ENCODE data around the gene TMEM131L.

DNA sequence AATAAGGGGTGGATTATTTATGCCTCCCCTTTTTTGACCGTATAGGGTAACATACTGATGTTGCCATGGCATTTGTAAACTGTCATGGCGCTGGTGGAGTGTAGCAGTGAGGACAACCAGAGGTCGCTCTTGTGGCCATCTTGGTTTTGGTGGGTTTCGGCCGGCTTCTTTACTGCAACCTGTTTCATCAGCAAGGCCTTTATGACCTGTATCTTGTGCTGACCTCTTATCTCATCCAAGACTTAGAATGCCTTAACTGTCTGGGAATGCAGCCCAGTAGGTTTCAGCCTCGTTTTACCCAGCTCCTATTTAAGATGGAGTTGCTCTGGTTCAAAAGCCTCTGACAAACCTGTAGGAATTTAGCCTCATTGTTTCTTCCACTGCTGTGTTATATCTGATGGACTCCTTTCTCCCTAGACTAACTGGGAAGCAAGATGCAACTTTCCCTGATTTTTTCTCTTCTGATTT is 71.4 kb downstream of the TMEM131L start:
- TF ChIP-seq, protein P1, sequence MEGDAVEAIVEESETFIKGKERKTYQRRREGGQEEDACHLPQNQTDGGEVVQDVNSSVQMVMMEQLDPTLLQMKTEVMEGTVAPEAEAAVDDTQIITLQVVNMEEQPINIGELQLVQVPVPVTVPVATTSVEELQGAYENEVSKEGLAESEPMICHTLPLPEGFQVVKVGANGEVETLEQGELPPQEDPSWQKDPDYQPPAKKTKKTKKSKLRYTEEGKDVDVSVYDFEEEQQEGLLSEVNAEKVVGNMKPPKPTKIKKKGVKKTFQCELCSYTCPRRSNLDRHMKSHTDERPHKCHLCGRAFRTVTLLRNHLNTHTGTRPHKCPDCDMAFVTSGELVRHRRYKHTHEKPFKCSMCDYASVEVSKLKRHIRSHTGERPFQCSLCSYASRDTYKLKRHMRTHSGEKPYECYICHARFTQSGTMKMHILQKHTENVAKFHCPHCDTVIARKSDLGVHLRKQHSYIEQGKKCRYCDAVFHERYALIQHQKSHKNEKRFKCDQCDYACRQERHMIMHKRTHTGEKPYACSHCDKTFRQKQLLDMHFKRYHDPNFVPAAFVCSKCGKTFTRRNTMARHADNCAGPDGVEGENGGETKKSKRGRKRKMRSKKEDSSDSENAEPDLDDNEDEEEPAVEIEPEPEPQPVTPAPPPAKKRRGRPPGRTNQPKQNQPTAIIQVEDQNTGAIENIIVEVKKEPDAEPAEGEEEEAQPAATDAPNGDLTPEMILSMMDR (IDR thresholded peaks at IDR 0.05; ENCODE audit: low read length), result no peak
- TF ChIP-seq EZH2 (IDR thresholded peaks at IDR 0.05; ENCODE audit: borderline replicate concordance, low read length), result no peak

Measured in OCI-LY1 (cell line).